Trophoblast cell (in vitro differentiated cells and primary cell): ENCODE results near the gene M1AP.

Experiments
- DNase-seq, 2 donors: peaks; one replicate each; pipeline ENCODE4 v3.0.0-alpha.2; 2016
- H2AFZ ChIP-seq: 2 replicates; pipeline ENCODE4 v1.6.1; 2013; ENCODE audit warnings: low read length, moderate library complexity, mild to moderate bottlenecking; ENCODE audit not compliant: insufficient read depth, poor library complexity
- H2AK5ac ChIP-seq: 2 replicates; pipeline ENCODE4 v1.6.1; 2013; ENCODE audit warnings: mild to moderate bottlenecking, low read length
- H2BK120ac ChIP-seq: 2 replicates; pipeline ENCODE4 v1.6.1; 2013; ENCODE audit warnings: low read length, mild to moderate bottlenecking, moderate library complexity; ENCODE audit not compliant: insufficient read depth, poor library complexity
- H2BK12ac ChIP-seq: 2 replicates; pipeline ENCODE4 v1.6.1; 2013; ENCODE audit warnings: mild to moderate bottlenecking, low read length, moderate library complexity
- H2BK5ac ChIP-seq: 2 replicates; pipeline ENCODE4 v1.6.1; 2013; ENCODE audit warnings: low read length, low read depth, moderate library complexity, mild to moderate bottlenecking; ENCODE audit not compliant: poor library complexity
- H3K14ac ChIP-seq: 2 replicates; pipeline ENCODE4 v1.6.1; 2013; ENCODE audit warnings: mild to moderate bottlenecking, low read length
- H3K18ac ChIP-seq: 2 replicates; pipeline ENCODE4 v1.6.1; 2013; ENCODE audit warnings: mild to moderate bottlenecking, low read length
- H3K23ac ChIP-seq: 2 replicates; pipeline ENCODE4 v1.6.1; 2013; ENCODE audit warnings: low read length
- H3K27ac ChIP-seq: 2 replicates; pipeline ENCODE4 v1.5.1; 2013; ENCODE audit warnings: low read depth, mild to moderate bottlenecking, inconsistent platforms, low read length, moderate library complexity
- H3K27me3 ChIP-seq: 2 replicates; pipeline ENCODE4 v1.6.1; 2013; ENCODE audit warnings: inconsistent platforms, mild to moderate bottlenecking, low read length, moderate library complexity; ENCODE audit not compliant: insufficient read depth
- H3K36me3 ChIP-seq, 2 experiments: 1 replicate in 1 of 2; 2 replicates in 1 of 2; pipeline ENCODE4 v1.6.1; 2013; ENCODE audit warnings: low read length in 2 of 2, mild to moderate bottlenecking in 2 of 2, moderate library complexity in 1 of 2; ENCODE audit not compliant: insufficient read depth in 2 of 2, control insufficient read depth in 1 of 2
- H3K4ac ChIP-seq: 2 replicates; pipeline ENCODE4 v1.6.1; 2013; ENCODE audit warnings: low read depth, mild to moderate bottlenecking, low read length, moderate library complexity
- H3K4me1 ChIP-seq, 2 experiments: 1 replicate in 1 of 2; 2 replicates in 1 of 2; pipeline ENCODE4 v1.6.1; 2013; ENCODE audit warnings: low read length in 2 of 2, mild to moderate bottlenecking in 2 of 2, moderate library complexity in 1 of 2; ENCODE audit not compliant: insufficient read depth in 2 of 2, control insufficient read depth in 1 of 2
- H3K4me2 ChIP-seq: 2 replicates; pipeline ENCODE4 v1.6.1; 2013; ENCODE audit warnings: inconsistent platforms, mild to moderate bottlenecking, low read length, moderate library complexity
- H3K4me3 ChIP-seq: 2 replicates; pipeline ENCODE4 v1.5.1; 2013; ENCODE audit warnings: mild to moderate bottlenecking, low read depth, low read length, inconsistent platforms
- H3K79me1 ChIP-seq: one replicate; pipeline ENCODE4 v1.6.1; 2013; ENCODE audit warnings: low read length
- H3K79me2 ChIP-seq: 2 replicates; pipeline ENCODE4 v1.6.1; 2013; ENCODE audit warnings: low read length, mild to moderate bottlenecking; ENCODE audit not compliant: control insufficient read depth, insufficient read depth, poor library complexity
- H3K9ac ChIP-seq: 2 replicates; pipeline ENCODE4 v1.6.1; 2013; ENCODE audit warnings: mild to moderate bottlenecking, low read length
- H3K9me3 ChIP-seq: 2 replicates; pipeline ENCODE4 v1.6.1; 2013; ENCODE audit warnings: low read depth, mild to moderate bottlenecking, control low read depth, inconsistent platforms, low read length; ENCODE audit not compliant: insufficient read depth
- H4K12ac ChIP-seq: 2 replicates; pipeline ENCODE4 v1.6.1; 2013; ENCODE audit warnings: low read depth, mild to moderate bottlenecking, low read length, moderate library complexity
- H4K8ac ChIP-seq: 2 replicates; pipeline ENCODE4 v1.6.1; 2013; ENCODE audit warnings: low read depth, mild to moderate bottlenecking, low read length, moderate library complexity
- H4K91ac ChIP-seq: one replicate; pipeline ENCODE4 v1.6.1; 2013; ENCODE audit warnings: low read depth, mild to moderate bottlenecking, low read length, moderate library complexity
- WGBS: extraction: QIAGEN DNeasy Blood & Tissue Kit; methylation state at CpG from one replicate; pipeline ENCODE4 v1.1.7; 2013; ENCODE audit warnings: missing lambda C conversion rate; ENCODE audit not compliant: insufficient read length, insufficient coverage; ENCODE audit errors: extremely low coverage; 5-methylcytosine and 5-hydroxymethylcytosine counted together

The M1AP gene

GRCh38 chr2:74675090-74675489 is 27.0 kb upstream of the M1AP start:
- Histone ChIP-seq H2AK5ac (no peak overlapping the region), H4K91ac (no peak overlapping the region), H3K14ac (no peak overlapping the region), H2BK5ac (no peak overlapping the region), H4K12ac (no peak overlapping the region), H3K9ac (no peak overlapping the region), H2BK120ac (no peak overlapping the region), H3K4me1 (no peaks in the 10 kb centered on the region), H2AFZ (no peak overlapping the region), H3K79me1 (no peaks in the 10 kb centered on the region), H3K4ac (no peak overlapping the region), H3K79me2 (no peaks in the 10 kb centered on the region), H3K4me2 (no peak overlapping the region), H2BK12ac (no peak overlapping the region), H3K4me3 (no peak overlapping the region), H3K27ac (no peak overlapping the region), H3K18ac (no peak overlapping the region), H4K8ac (no peak overlapping the region), H3K36me3 (no peaks in the 10 kb centered on the region), H3K23ac (no peak overlapping the region), H3K27me3 (no peaks in the 10 kb centered on the region), H3K9me3 (no peaks in the 10 kb centered on the region)
- DNase-seq, result peak in 1 of 2 donors; percentile 2
- no CpG with 5 or more reads among the region's 6 CpGs for WGBS

- Histone ChIP-seq H2AFZ (no peak overlapping the region), H3K4me1 (no peaks in the 10 kb centered on the region), H3K9ac (no peak overlapping the region), H3K4ac (no peak overlapping the region), H4K8ac (no peak overlapping the region), H3K23ac (no peak overlapping the region), H2BK5ac (no peak overlapping the region), H3K79me1 (no peaks in the 10 kb centered on the region), H3K27ac (no peak overlapping the region), H2BK12ac (no peak overlapping the region), H2AK5ac (no peak overlapping the region), H2BK120ac (no peak overlapping the region), H4K12ac (no peak overlapping the region), H3K27me3 (no peaks in the 10 kb centered on the region), H3K9me3 (no peaks in the 10 kb centered on the region), H3K79me2 (no peaks in the 10 kb centered on the region), H3K36me3 (no peaks in the 10 kb centered on the region), H3K18ac (no peak overlapping the region), H3K14ac (no peak overlapping the region), H3K4me3 (no peak overlapping the region), H4K91ac (no peak overlapping the region), H3K4me2 (no peak overlapping the region)
- no peak for DNase-seq
- no CpG with 5 or more reads among the region's 7 CpGs for WGBS
These were observed 25.8 kb upstream of the M1AP start for GRCh38 chr2:74673826-74674528.

- Histone ChIP-seq H3K79me2 (no peaks in the 10 kb centered on the region), H4K91ac (no peak overlapping the region), H3K9me3 (no peaks in the 10 kb centered on the region), H4K12ac (no peak overlapping the region), H3K23ac (no peak overlapping the region), H3K4me3 (no peak overlapping the region), H2AFZ (no peak overlapping the region), H3K79me1 (no peaks in the 10 kb centered on the region), H2BK5ac (no peak overlapping the region), H2BK120ac (no peak overlapping the region), H4K8ac (no peak overlapping the region), H3K9ac (no peak overlapping the region), H3K36me3 (no peaks in the 10 kb centered on the region), H3K4me2 (no peak overlapping the region), H3K18ac (no peak overlapping the region), H3K14ac (no peak overlapping the region), H3K27ac (no peak overlapping the region), H2AK5ac (no peak overlapping the region), H3K27me3 (no peaks in the 10 kb centered on the region), H3K4ac (no peak overlapping the region), H3K4me1 (no peaks in the 10 kb centered on the region), H2BK12ac (no peak overlapping the region)
- no peak for DNase-seq
These were observed 23.3 kb upstream of the M1AP start for GRCh38 chr2:74671479-74671878.

- Histone ChIP-seq H2BK120ac (no peak overlapping the region), H4K91ac (no peak overlapping the region), H3K23ac (no peak overlapping the region), H3K4me1 (no peaks in the 10 kb centered on the region), H3K14ac (no peak overlapping the region), H3K9me3 (no peaks in the 10 kb centered on the region), H3K27me3 (no peaks in the 10 kb centered on the region), H4K12ac (no peak overlapping the region), H3K36me3 (no peaks in the 10 kb centered on the region), H3K4ac (no peak overlapping the region), H2BK5ac (no peak overlapping the region), H3K79me2 (no peaks in the 10 kb centered on the region), H2AK5ac (no peak overlapping the region), H3K79me1 (no peaks in the 10 kb centered on the region), H2AFZ (no peak overlapping the region), H3K9ac (no peak overlapping the region), H3K27ac (no peak overlapping the region), H2BK12ac (no peak overlapping the region), H3K18ac (no peak overlapping the region), H3K4me2 (no peak overlapping the region), H4K8ac (no peak overlapping the region), H3K4me3 (no peak overlapping the region)
- no peak for DNase-seq
- no CpG with 5 or more reads among the region's 7 CpGs for WGBS
These were observed 22.1 kb upstream of the M1AP start for GRCh38 chr2:74670263-74670662.
